ENCODE data around the gene ZNF366.

ZNF366 gene

GRCh38 chr5:72402381-72402890 is 104.8 kb downstream of the ZNF366 start:
- no peak for DNase-seq

GRCh38 chr5:72400950-72401349 is 106.3 kb downstream of the ZNF366 start:
- no peak for DNase-seq

DNA sequence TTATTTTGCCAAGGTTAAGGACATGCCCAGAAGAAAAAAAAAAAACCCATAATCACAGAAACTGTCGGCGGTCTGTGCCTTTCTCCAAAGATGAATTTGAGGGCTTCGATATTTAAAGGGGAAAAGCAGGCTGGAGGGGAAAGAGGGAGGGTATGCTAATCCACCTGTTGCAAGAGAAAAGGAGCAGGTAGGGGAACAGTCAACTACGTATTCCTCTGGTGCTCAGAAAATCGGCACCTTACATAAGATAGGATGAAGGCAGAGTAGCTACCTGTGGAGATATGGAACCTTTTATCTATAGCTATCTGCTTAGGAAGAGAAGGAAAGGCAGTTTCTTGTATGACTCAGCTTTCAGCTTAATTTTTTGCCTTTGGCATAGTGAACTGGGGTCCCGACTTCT is 109.4 kb downstream of the ZNF366 start:
- no peak for DNase-seq

DNA sequence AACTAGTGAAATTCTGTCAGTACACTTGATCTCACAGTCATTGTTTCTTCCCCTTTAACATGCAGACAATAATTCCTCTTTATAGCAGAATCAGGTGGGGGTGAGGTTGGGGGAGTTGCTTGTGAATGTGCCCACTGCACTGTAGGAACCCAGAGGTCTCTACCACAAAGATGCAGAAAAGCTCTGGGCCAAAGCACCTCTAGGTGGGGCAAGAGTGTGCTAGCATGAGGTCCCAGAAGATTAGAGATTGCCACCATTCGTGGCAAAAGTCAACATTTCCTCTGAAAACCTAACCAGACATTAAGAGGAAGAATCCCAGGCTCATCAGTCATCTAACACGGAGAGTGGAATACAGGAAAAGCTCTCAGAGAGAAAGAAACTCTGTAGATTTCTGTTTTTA is 112.5 kb downstream of the ZNF366 start:
- DNase-seq, result peak in 1 of 14 donors; percentile 1

DNA sequence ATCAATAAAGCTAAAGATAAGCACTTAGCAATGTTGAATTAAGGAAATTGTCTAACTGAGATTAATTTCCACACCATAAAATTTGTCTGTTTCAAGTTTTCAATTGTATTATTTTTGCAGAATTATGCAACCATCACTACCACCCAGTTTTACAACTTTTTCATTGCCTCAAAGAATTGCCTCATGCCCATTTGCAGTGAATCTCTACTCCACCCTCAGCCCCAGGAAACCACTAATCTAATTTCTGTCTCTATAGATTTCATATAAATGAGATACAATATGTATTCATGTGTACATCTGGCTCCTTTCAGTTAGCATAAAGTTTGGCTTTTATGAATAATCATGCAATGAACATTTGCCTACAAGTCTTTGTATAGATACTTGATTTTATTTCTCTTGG is 114.2 kb downstream of the ZNF366 start:
- no peak for DNase-seq

All from C1 segment of cervical spinal cord (tissue), 14 donors.